Natural killer cell (primary cell): Measurements from ENCODE around the gene ATXN1. TPM values are rescaled to one million over a fixed set of nuclear protein-coding genes. Genes with fewer than 3 reads are reported as not detected.
A peak's percentile ranks its signal among the peaks of the same experiment; 100 is the strongest.
"Not testable (repeated sequence)": the region's sequence is repeated elsewhere in the genome, so short reads cannot be mapped to it uniquely, and the experiment has no call there.

Experiments used
- ATAC-seq, 3 donors: fragments of 150-1000 bp in 2 of 3; fragments of 200-7000 bp in 1 of 3; cut with Tn5 transposase; 1 replicate in 1 of 3; 2 replicates in 2 of 3; pipeline ENCODE4 v1.10.0; 2021; ENCODE audit warnings: mild to moderate bottlenecking in 2 of 3, moderate library complexity in 2 of 3
- DNase-seq, 2 donors: peaks; one replicate each; pipeline versions ENCODE4 v3.0.0 to v3.0.0-alpha.2; 2013 to 2021; ENCODE audit warnings: mixed read lengths in 1 of 2
- H3K27ac ChIP-seq: one replicate; pipeline ENCODE4 v1.5.1; 2013; ENCODE audit warnings: mild to moderate bottlenecking, low read length
- H3K27me3 ChIP-seq: one replicate; pipeline ENCODE4 v1.6.1; 2013; ENCODE audit warnings: low read length; ENCODE audit not compliant: control insufficient read depth, insufficient read depth
- H3K36me3 ChIP-seq: one replicate; pipeline ENCODE4 v1.6.1; 2013; ENCODE audit warnings: low read length; ENCODE audit not compliant: control insufficient read depth, insufficient read depth
- H3K4me1 ChIP-seq: one replicate; pipeline ENCODE4 v1.6.1; 2013; ENCODE audit warnings: low read length; ENCODE audit not compliant: control insufficient read depth, insufficient read depth
- H3K4me3 ChIP-seq: one replicate; pipeline ENCODE4 v1.5.1; 2013; ENCODE audit warnings: low read length
- H3K9me3 ChIP-seq: one replicate; pipeline ENCODE4 v1.6.1; 2013; ENCODE audit warnings: low read length; ENCODE audit not compliant: control insufficient read depth, insufficient read depth
- H3K27ac Mint-ChIP-seq, 2 donors: one replicate each; pipeline ENCODE4 v1.8.0; 2022; ENCODE audit warnings: mild to moderate bottlenecking in 2 of 2, mixed read lengths in 2 of 2, moderate library complexity in 1 of 2
- H3K27me3 Mint-ChIP-seq, 2 donors: one replicate each; pipeline ENCODE4 v1.8.0; 2022; ENCODE audit warnings: low read depth in 2 of 2, mixed read lengths in 2 of 2
- H3K36me3 Mint-ChIP-seq: one replicate; pipeline ENCODE4 v1.8.0; 2022; ENCODE audit warnings: mixed read lengths
- H3K4me1 Mint-ChIP-seq, 2 donors: one replicate each; pipeline ENCODE4 v1.8.0; 2022; ENCODE audit warnings: mixed read lengths in 2 of 2
- H3K4me3 Mint-ChIP-seq: one replicate; pipeline ENCODE4 v1.8.0; 2022; ENCODE audit warnings: mild to moderate bottlenecking, moderate library complexity, mixed read lengths
- H3K9me3 Mint-ChIP-seq, 2 donors: one replicate each; pipeline ENCODE4 v1.8.0; 2022; ENCODE audit warnings: mixed read lengths in 2 of 2
- CTCF ChIP-seq: fragments of 200-600 bp; IDR thresholded peaks from one replicate; pipeline ENCODE4 v1.8.0; 2022; ENCODE audit warnings: antibody characterized with exemption
- WGBS: methylation state at CpG from one replicate; pipeline ENCODE4 v1.1.7; 2013; ENCODE audit warnings: missing lambda C conversion rate; ENCODE audit not compliant: insufficient coverage; 5-methylcytosine and 5-hydroxymethylcytosine counted together
- intact Hi-C: fragments of 100-400 bp; cut with micrococcal nuclease; formaldehyde crosslinking; loops from one replicate; pipeline ENCODE4 v1.14.2; 2022
- total RNA-seq, 4 donors: library from RNA; stranded (reverse); fragments of 120-200 nt in 1 of 4; gene quantifications; one replicate each; pipeline versions ENCODE4 v1.2.3 to v1.2.4, GENCODE V29; 2013 to 2022

The ATXN1 gene
- total RNA-seq, 3 donors from 2014 or later (not counting 1 experiment from before 2014, with no cell fraction given) = 90.4 to 120 (median 97.9) TPM

GRCh38 chr6:16618962-16619361, 142.3 kb downstream of the ATXN1 start:
- H3K27me3 ChIP-seq = no peaks in the 10 kb centered on the region
- H3K4me3 Mint-ChIP-seq = no peak overlapping the region
- H3K9me3 ChIP-seq = no peaks in the 10 kb centered on the region
- no peak overlapping the region for H3K27ac ChIP-seq
- H3K27ac Mint-ChIP-seq = peak overlapping the region in 1 of 2 donors; percentile 57
- no peak for ATAC-seq
- TF ChIP-seq CTCF = no peak
- H3K4me3 ChIP-seq = no peak overlapping the region
- H3K36me3 ChIP-seq = no peaks in the 10 kb centered on the region
- no peaks in the 10 kb centered on the region for H3K27me3 Mint-ChIP-seq
- intact Hi-C loops = no loop called here
- WGBS = no CpG with 5 or more reads among the region's 2 CpGs
- H3K36me3 Mint-ChIP-seq = no peaks in the 10 kb centered on the region
- peaks cover 18% of the 10 kb centered on the region for H3K4me1 ChIP-seq
- DNase-seq = no peak
- peaks cover 40 to 48% of the 10 kb centered on the region in 2 donors for H3K4me1 Mint-ChIP-seq
- no peaks in the 10 kb centered on the region for H3K9me3 Mint-ChIP-seq

GRCh38 chr6:16615215-16615614, 146.0 kb downstream of the ATXN1 start:
- H3K9me3 Mint-ChIP-seq, H3K27me3 Mint-ChIP-seq, H3K4me1 ChIP-seq, H3K36me3 Mint-ChIP-seq, H3K27me3 ChIP-seq, H3K9me3 ChIP-seq, H3K27ac Mint-ChIP-seq, H3K36me3 ChIP-seq, DNase-seq, H3K4me3 Mint-ChIP-seq, H3K4me3 ChIP-seq, intact Hi-C loops, ATAC-seq, H3K27ac ChIP-seq: not testable (repeated sequence)
- WGBS = 100% methylated on average over 3 of the region's 6 CpGs
- H3K4me1 Mint-ChIP-seq = peaks cover 12 to 19% of the 10 kb centered on the region in 2 donors

- H3K4me3 Mint-ChIP-seq, H3K27ac ChIP-seq, H3K27me3 Mint-ChIP-seq, H3K36me3 ChIP-seq, intact Hi-C loops, H3K36me3 Mint-ChIP-seq, H3K4me3 ChIP-seq, H3K9me3 ChIP-seq, ATAC-seq, H3K27ac Mint-ChIP-seq, H3K9me3 Mint-ChIP-seq, DNase-seq, H3K4me1 ChIP-seq, H3K27me3 ChIP-seq: not testable (repeated sequence)
- 100% methylated on average over 2 of the region's 3 CpGs for WGBS
- H3K4me1 Mint-ChIP-seq = peaks cover 5 to 16% of the 10 kb centered on the region in 2 donors
Observed at GRCh38 chr6:16614143-16614542, 147.1 kb downstream of the ATXN1 start.

GRCh38 chr6:16613504-16613903, 147.8 kb downstream of the ATXN1 start:
- ATAC-seq, H3K36me3 ChIP-seq, H3K27ac Mint-ChIP-seq, H3K9me3 Mint-ChIP-seq, H3K36me3 Mint-ChIP-seq, H3K27me3 Mint-ChIP-seq, H3K27me3 ChIP-seq, H3K27ac ChIP-seq, H3K9me3 ChIP-seq, intact Hi-C loops, H3K4me3 Mint-ChIP-seq, H3K4me3 ChIP-seq, DNase-seq, H3K4me1 ChIP-seq: not testable (repeated sequence)
- WGBS = 97% methylated on average over 2 of the region's 2 CpGs
- peaks cover 8 to 17% of the 10 kb centered on the region in 2 donors for H3K4me1 Mint-ChIP-seq

- H3K4me1 ChIP-seq = no peaks in the 10 kb centered on the region
- H3K27me3 ChIP-seq = no peaks in the 10 kb centered on the region
- Mint-ChIP-seq H3K36me3 (peaks cover 10% of the 10 kb centered on the region), H3K4me3 (no peak overlapping the region), H3K4me1 (peaks cover 8 to 12% of the 10 kb centered on the region in 2 donors), H3K9me3 (no peaks in the 10 kb centered on the region), H3K27me3 (no peaks in the 10 kb centered on the region), H3K27ac (no peak overlapping the region)
- H3K4me3 ChIP-seq = no peak overlapping the region
- 95% methylated on average over 3 of the region's 4 CpGs for WGBS
- H3K27ac ChIP-seq = no peak overlapping the region
- DNase-seq (no peak), ATAC-seq (no peak)
- no peak for TF ChIP-seq CTCF
- H3K9me3 ChIP-seq = no peaks in the 10 kb centered on the region
- intact Hi-C loops = no loop called here
- H3K36me3 ChIP-seq = no peaks in the 10 kb centered on the region
Observed at GRCh38 chr6:16608444-16608843, 152.8 kb downstream of the ATXN1 start.
